Activated CD4-positive, CD25-positive, alpha-beta regulatory T cell (primary cell): ENCODE measurements around the gene MFAP3.
"Not testable (repeated sequence)": the region's sequence is repeated elsewhere in the genome, so short reads cannot be mapped to it uniquely, and the experiment has no call there.

Source experiments
- DNase-seq, 4 experiments: peaks; one replicate each; lab custom pipeline; 2025; lab: John Stamatoyannopoulos, UW

Gene MFAP3

DNA sequence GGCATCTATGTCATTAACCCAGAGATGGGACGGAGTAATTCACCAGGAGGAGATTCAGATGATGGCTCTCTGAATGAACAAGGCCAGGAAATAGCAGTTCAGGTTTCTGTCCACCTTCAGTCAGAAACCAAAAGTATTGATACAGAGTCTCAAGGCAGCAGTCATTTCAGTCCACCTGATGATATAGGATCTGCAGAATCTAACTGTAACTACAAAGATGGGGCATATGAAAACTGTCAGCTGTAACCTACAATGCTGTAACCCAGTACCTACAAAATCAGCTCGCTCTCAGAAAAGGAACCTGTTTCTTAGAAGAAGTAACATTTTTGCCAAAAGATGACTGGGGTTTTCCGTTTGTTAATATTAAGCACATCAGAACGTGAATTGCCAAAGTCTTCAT lies 14.7 kb downstream of the MFAP3 start:
- DNase-seq: no peak

GRCh38 chr5:154055201-154055600 lies 16.4 kb downstream of the MFAP3 start:
- no peak for DNase-seq

- no peak for DNase-seq
These were observed 19.6 kb downstream of the MFAP3 start for GRCh38 chr5:154058055-154059038.

- DNase-seq: no peak
These were observed 20.3 kb downstream of the MFAP3 start for GRCh38 chr5:154059039-154059430.

DNA sequence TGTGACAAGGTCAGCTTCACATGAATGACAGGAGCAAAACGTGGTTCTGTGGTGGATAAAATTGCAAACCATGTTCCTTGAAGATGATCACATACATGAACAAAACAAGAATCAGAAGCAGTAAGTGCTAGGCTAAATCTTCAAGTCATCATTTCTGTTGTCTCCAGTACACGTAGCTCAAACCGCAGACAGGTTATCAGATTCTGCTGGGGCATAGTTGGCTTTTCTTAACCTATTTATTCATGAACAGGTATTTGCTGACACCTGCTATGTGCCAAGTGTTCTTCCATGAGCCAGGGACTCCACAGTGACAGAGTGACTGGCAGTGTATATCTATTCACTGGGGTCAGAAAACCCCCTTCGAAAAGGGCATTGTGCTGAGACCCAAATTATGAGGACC lies 20.8 kb downstream of the MFAP3 start:
- no peak for DNase-seq

- DNase-seq: no peak
These were observed 21.8 kb downstream of the MFAP3 start for GRCh38 chr5:154060606-154061005.

DNA sequence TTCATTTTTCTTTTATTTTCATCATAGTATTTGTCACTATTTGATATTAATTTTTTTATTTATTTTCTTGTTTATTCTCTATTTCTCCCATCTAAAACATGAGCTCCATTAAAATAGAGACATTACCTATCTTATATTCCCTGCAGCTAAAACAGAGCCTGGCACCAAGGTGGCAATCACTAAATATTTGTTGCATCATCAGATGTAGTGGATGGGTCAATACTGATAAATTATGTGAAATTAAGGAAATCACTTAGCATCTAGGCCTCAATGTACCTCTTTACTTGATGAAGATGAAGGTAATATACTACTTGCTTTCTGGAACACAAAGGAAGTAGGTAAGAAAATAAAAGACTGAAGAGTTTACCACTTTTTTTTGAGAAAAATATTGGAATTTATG lies 24.6 kb downstream of the MFAP3 start:
- no peak for DNase-seq

DNA sequence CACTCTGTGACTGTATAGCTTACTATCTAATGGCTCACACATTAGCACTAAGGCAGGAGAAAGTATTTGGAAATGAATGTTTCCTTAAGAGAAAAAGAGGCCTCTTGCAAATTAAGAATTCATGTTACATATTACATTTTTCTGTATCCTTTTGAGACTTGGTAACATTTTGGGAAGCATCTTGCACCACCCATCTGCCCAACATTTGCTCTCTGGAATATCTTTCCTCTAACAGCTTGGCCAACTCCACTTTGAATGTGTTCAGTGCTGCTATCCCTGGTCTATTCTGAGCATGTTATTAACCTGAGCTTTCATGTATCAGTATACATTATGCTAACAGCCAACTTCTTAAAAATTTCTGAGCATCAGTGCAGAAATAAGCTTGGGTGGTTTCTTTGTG lies 27.2 kb downstream of the MFAP3 start:
- no peak for DNase-seq

- DNase-seq: not testable (repeated sequence)
These were observed 31.1 kb downstream of the MFAP3 start for GRCh38 chr5:154069854-154070253.

DNA sequence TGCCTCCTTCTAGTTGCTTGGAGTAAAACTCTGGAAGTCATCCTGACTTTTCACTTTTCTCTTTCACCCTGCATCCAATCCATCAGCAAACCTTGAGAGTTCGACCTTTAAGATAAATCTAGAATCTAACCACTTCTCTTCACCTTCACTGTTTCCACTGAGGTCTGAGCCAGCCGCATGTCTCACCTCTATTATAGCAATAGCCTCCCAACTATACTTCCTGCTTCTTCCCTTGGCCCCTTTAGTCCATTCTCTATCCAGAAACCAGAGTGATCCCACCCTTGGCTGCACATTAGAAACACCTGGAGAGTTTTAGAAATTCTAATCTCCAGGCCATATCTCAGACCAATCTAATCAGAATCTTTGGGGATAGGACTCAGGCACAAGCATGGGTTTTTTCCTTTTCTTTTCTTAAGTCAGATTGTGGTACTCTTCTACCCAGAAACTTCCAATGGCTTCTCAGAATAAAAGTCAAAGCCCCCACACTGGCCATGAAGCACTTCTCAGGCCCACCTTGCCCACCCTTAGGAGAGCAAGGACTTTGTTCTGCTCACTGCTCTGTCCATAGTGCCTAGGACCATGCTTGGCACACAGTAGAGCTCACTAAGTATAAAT lies 33.1 kb downstream of the MFAP3 start:
- no peak for DNase-seq

DNA sequence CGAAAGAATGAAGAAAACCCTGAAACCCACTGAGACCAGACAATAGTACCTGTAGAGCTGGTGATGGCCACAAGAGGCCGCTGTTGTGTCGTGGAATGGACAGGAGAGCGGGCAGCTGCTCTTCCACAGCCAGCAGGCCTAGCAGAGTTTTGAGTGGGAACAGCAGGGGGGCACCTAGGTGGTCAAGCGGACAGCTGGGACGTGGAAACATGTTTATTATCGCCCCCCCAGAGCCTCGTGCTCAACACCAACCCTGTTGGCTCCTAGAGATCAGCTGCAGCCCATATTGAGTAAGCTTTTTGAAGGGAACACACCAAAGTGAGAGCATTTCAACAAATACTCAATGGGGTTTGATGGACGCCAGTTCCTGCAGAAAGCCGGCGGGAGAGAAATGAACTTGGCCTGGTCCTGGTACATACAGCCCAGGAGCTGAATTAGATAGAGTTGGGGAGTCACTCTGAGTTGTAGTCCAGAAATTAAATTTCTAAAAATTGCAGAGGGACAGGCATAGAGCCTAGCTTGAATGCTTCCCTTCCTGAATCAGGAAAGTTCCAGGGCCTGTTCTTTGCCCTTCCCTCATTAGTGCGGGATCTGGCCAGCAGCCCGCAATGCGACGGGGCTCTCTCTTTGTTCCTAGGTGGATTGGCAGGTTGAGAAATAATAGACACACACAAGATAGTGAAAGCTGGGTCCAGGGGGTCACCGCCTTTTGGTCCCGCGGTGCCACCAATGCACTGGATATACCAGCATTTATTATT lies 33.8 kb downstream of the MFAP3 start:
- peak; percentile 59 to 82 (median 71) for DNase-seq

- no peak for DNase-seq
These were observed 37.6 kb downstream of the MFAP3 start for GRCh38 chr5:154076240-154076922.

GRCh38 chr5:154077696-154078095 lies 38.9 kb downstream of the MFAP3 start:
- no peak for DNase-seq

DNA sequence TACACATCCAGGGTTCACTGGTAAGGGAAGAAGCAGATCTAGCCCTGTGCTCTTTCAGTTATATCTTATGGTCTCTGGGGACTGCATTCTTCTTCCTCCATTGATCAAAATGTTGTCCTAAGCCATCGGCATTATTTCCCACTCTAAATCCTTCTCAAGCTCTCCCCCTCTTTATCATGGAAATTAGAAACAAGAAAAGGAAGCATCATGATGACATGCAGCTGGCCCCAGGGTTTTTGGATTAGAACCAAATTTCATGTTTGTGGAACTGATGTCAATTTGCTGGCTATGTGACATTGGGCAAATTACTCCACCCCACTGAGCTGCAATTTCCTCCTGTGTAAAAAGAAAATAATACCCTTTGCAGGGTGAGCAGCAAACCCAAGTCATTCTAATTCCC lies 39.5 kb downstream of the MFAP3 start:
- DNase-seq: no peak

DNA sequence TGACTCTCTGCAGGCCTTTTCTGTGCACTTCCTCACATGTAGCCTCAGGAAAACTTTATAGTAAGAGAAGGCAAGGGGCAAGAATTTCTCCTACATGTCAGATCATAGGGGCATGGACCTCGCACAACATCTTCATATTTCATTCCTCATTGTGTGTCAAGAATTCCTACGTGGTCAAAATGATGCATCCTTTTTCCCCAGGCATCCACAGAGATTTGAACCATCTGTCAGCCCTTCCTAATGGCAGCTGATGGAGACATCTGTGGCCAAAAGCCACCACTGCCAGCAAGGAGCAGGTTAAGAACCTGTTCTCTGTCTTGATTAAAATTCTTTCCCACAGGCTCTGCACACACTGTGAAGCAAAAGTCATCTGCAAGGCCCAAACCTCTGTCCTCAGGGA lies 42.5 kb downstream of the MFAP3 start:
- DNase-seq: no peak

- DNase-seq: no peak
These were observed 45.4 kb downstream of the MFAP3 start for GRCh38 chr5:154084062-154084639.

- DNase-seq: no peak
These were observed 47.4 kb downstream of the MFAP3 start for GRCh38 chr5:154086146-154086545.

GRCh38 chr5:154086641-154087040 lies 47.9 kb downstream of the MFAP3 start:
- no peak for DNase-seq

- DNase-seq: no peak
These were observed 48.5 kb downstream of the MFAP3 start for GRCh38 chr5:154087260-154087659.

DNA sequence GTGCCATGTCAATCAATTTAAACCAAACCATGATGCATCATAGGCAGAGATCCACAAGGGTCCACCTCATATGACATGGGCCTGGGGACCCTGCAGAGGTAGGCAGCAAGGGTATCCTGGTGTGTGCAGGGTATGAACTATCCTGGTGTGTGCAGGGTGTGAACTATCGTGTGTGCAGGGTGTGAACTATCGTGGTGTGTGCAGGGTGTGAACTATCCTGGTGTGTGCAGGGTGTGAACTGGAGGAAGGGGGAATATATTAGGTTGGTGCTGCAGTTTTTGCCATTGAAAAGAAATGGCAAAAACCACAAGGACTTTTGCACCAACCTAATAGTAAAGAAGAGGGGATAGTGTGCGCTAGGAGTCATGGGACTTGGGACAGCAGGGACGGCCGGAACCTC lies 50.0 kb downstream of the MFAP3 start:
- DNase-seq: no peak

DNA sequence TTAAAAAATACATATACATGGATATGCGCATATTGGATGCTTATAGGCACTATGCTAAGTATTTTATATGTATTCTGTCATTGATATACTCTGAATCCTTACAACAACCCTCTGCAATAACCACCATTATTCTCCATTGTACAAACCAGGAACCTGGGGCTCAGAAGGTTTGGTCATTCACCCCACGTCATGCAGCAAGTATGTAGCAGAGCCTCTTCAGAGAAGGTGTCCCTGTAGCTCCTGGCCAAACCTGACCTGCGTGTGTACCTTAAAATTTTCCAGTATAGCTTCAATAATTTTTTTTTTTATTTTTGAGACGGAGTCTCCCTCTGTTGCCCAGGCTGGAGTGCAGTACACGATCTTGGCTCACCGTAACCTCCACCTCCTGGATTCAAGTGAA lies 51.9 kb downstream of the MFAP3 start:
- DNase-seq: no peak
